ENCODE data around the gene CWF19L2.
"Not testable (repeated sequence)": the region's sequence is repeated elsewhere in the genome, so short reads cannot be mapped to it uniquely, and the experiment has no call there.

The CWF19L2 gene

GRCh38 chr11:107430525-107430924 is 27.1 kb downstream of the CWF19L2 start:
- DNase-seq = no peak

- DNase-seq = no peak
Observed at GRCh38 chr11:107427569-107428180, 29.9 kb downstream of the CWF19L2 start.

- no peak for DNase-seq
Observed at GRCh38 chr11:107413352-107413751, 44.3 kb downstream of the CWF19L2 start.

GRCh38 chr11:107408762-107409211 is 48.8 kb downstream of the CWF19L2 start:
- no peak for DNase-seq

GRCh38 chr11:107405260-107405659 is 52.4 kb downstream of the CWF19L2 start:
- no peak for DNase-seq

GRCh38 chr11:107401131-107401530 is 56.5 kb downstream of the CWF19L2 start:
- not testable (repeated sequence) for DNase-seq

GRCh38 chr11:107397357-107397756 is 60.3 kb downstream of the CWF19L2 start:
- no peak for DNase-seq

GRCh38 chr11:107392611-107393010 is 65.0 kb downstream of the CWF19L2 start:
- no peak for DNase-seq

GRCh38 chr11:107390701-107391100 is 66.9 kb downstream of the CWF19L2 start:
- not testable (repeated sequence) for DNase-seq

GRCh38 chr11:107387666-107388065 is 70.0 kb downstream of the CWF19L2 start:
- DNase-seq = no peak

- DNase-seq = no peak
Observed at GRCh38 chr11:107385361-107385981, 72.2 kb downstream of the CWF19L2 start.

- no peak for DNase-seq
Observed at GRCh38 chr11:107384144-107384852, 73.3 kb downstream of the CWF19L2 start.

GRCh38 chr11:107372439-107372838 is 85.2 kb downstream of the CWF19L2 start:
- DNase-seq = no peak

GRCh38 chr11:107370390-107370789 is 87.2 kb downstream of the CWF19L2 start:
- no peak for DNase-seq

- no peak for DNase-seq
Observed at GRCh38 chr11:107359701-107360100, 97.9 kb downstream of the CWF19L2 start.

GRCh38 chr11:107357877-107358276 is 99.7 kb downstream of the CWF19L2 start:
- DNase-seq = no peak

GRCh38 chr11:107354780-107355179 is 102.8 kb downstream of the CWF19L2 start:
- no peak for DNase-seq

GRCh38 chr11:107337917-107338316 is 119.7 kb downstream of the CWF19L2 start:
- DNase-seq = no peak

- DNase-seq = no peak
Observed at GRCh38 chr11:107331728-107332127, 125.9 kb downstream of the CWF19L2 start.

GRCh38 chr11:107329164-107329563 is 128.5 kb downstream of the CWF19L2 start:
- DNase-seq = no peak

GRCh38 chr11:107316426-107316825 is 141.2 kb downstream of the CWF19L2 start:
- no peak for DNase-seq

- no peak for DNase-seq
Observed at GRCh38 chr11:107307991-107308390, 149.6 kb downstream of the CWF19L2 start.

- no peak for DNase-seq
Observed at GRCh38 chr11:107301878-107302277, 155.7 kb downstream of the CWF19L2 start.

- no peak for DNase-seq
Observed at GRCh38 chr11:107293677-107294344, 163.8 kb downstream of the CWF19L2 start.
